Activated CD4-positive, CD25-positive, alpha-beta regulatory T cell treated with anti-CD3 and anti-CD28 coated beads, Interleukin-2, amount 50 U/mL, for 16 hours (primary cell): ENCODE data around the gene AUTS2.
"Not testable (repeated sequence)": the region's sequence is repeated elsewhere in the genome, so short reads cannot be mapped to it uniquely, and the experiment has no call there.

Experiments used
- DNase-seq: peaks from one replicate; pipeline ENCODE4 v3.0.0-alpha.2; 2020; ENCODE audit warnings: low read depth, low spot score

Gene AUTS2

GRCh38 chr7:70794962-70795361 lies 1196.7 kb downstream of the AUTS2 start:
- DNase-seq: no peak

- DNase-seq: no peak
Observed at GRCh38 chr7:70795948-70796347, 1197.7 kb downstream of the AUTS2 start.

- DNase-seq: no peak
Observed at GRCh38 chr7:70797109-70797514, 1198.8 kb downstream of the AUTS2 start.

- DNase-seq: no peak
Observed at GRCh38 chr7:70799841-70800405, 1201.6 kb downstream of the AUTS2 start.

- DNase-seq: no peak
Observed at GRCh38 chr7:70805360-70805759, 1207.1 kb downstream of the AUTS2 start.

- no peak for DNase-seq
Observed at GRCh38 chr7:70807650-70808049, 1209.4 kb downstream of the AUTS2 start.

- DNase-seq: no peak
Observed at GRCh38 chr7:70808876-70809275, 1210.6 kb downstream of the AUTS2 start.

GRCh38 chr7:70810558-70811139 lies 1212.4 kb downstream of the AUTS2 start:
- no peak for DNase-seq

GRCh38 chr7:70812511-70812910 lies 1214.2 kb downstream of the AUTS2 start:
- DNase-seq: no peak

GRCh38 chr7:70822490-70822889 lies 1224.2 kb downstream of the AUTS2 start:
- DNase-seq: not testable (repeated sequence)

GRCh38 chr7:70829221-70830059 lies 1231.2 kb downstream of the AUTS2 start:
- peak; percentile 5 for DNase-seq

GRCh38 chr7:70830060-70830395 lies 1231.8 kb downstream of the AUTS2 start:
- no peak for DNase-seq

GRCh38 chr7:70830426-70830825 lies 1232.2 kb downstream of the AUTS2 start:
- DNase-seq: no peak

GRCh38 chr7:70833726-70834125 lies 1235.5 kb downstream of the AUTS2 start:
- DNase-seq: no peak

- DNase-seq: no peak
Observed at GRCh38 chr7:70834424-70834823, 1236.1 kb downstream of the AUTS2 start.

GRCh38 chr7:70835658-70836057 lies 1237.4 kb downstream of the AUTS2 start:
- no peak for DNase-seq

GRCh38 chr7:70836279-70836678 lies 1238.0 kb downstream of the AUTS2 start:
- DNase-seq: no peak

GRCh38 chr7:70836946-70837345 lies 1238.7 kb downstream of the AUTS2 start:
- DNase-seq: no peak

GRCh38 chr7:70837589-70837988 lies 1239.3 kb downstream of the AUTS2 start:
- DNase-seq: no peak

- no peak for DNase-seq
Observed at GRCh38 chr7:70838292-70838907, 1240.1 kb downstream of the AUTS2 start.
